K562 (cell line): ENCODE results near the gene COL11A2. TPM values are rescaled to one million over a fixed set of nuclear protein-coding genes. Genes with fewer than 3 reads are reported as not detected.

Experiments
- ATAC-seq: fragments of 200-7000 bp; cut with Tn5 transposase; 3 replicates; pipeline ENCODE4 v1.9.1; 2020; ENCODE audit warnings: moderate library complexity
- BruUV-seq: library from RNA; stranded (reverse); fragments of 400-500 nt; replicated peaks from 2 replicates; lab custom pipeline; 2021; lab: Mats Ljungman, UMichigan
- CTCF ChIA-PET: fragments of 300-600 bp; formaldehyde crosslinking; extraction: SDS; loops from one replicate; lab custom pipeline; 2021; ENCODE audit warnings: low intra/inter-chr PET ratio; lab: Yijun Ruan, JAX
- POLR2A ChIA-PET: fragments of 300-600, 350-650 bp; sonication (Branson Sonifier 250); formaldehyde crosslinking; extraction: SDS; loops from one replicate; lab custom pipeline; 2021; ENCODE audit warnings: antibody characterized with exemption, inconsistent platforms; lab: Yijun Ruan, JAX
- DNase-seq, 4 experiments: peaks; one replicate each; pipeline versions ENCODE4 v3.0.0 to v3.0.0-alpha.2; 2011 to 2018; ENCODE audit warnings: low spot score in 3 of 4, mixed read lengths in 3 of 4; ENCODE audit errors: extremely low read depth in 1 of 4
- FAIRE-seq: peaks from 2 replicates; lab custom pipeline; 2011; peaks lifted over from hg19 to GRCh38; lab: Jason Lieb, UNC
- H2AFZ ChIP-seq: 2 replicates; pipeline ENCODE4 v1.6.0; 2011; ENCODE audit warnings: low read depth, low read length, control low read depth, inconsistent platforms
- H3K27ac ChIP-seq: fragments of 200-600 bp; 3 replicates; pipeline ENCODE4 v1.8.0; 2011; ENCODE audit warnings: low read depth, mild to moderate bottlenecking, control low read depth, inconsistent platforms, low read length, moderate library complexity, mixed read lengths; ENCODE audit errors: extremely low read depth
- H3K27me3 ChIP-seq, 2 experiments: fragments of 300-600 bp in 1 of 2; 2 replicates in 1 of 2; 3 replicates in 1 of 2; pipeline versions ENCODE4 v1.6.0 to v1.8.0; 2011; ENCODE audit warnings: inconsistent platforms in 2 of 2, low read length in 2 of 2, mild to moderate bottlenecking in 1 of 2, mixed read lengths in 1 of 2, moderate library complexity in 1 of 2; ENCODE audit not compliant: control insufficient read depth in 2 of 2, insufficient read depth in 2 of 2
- H3K36me3 ChIP-seq: fragments of 300-600 bp; 3 replicates; pipeline ENCODE4 v1.8.0; 2011; ENCODE audit warnings: mild to moderate bottlenecking, low read length, inconsistent platforms; ENCODE audit not compliant: control insufficient read depth, insufficient read depth
- H3K4me1 ChIP-seq, 2 experiments: fragments of 200-600 bp in 1 of 2; replicated peaks in 1 of 2; 2 replicates in 1 of 2; 3 replicates in 1 of 2; pipeline versions ENCODE4 v1.5.1 to v1.8.0; 2011; ENCODE audit warnings: inconsistent platforms in 2 of 2, low read length in 2 of 2, mild to moderate bottlenecking in 1 of 2, mixed read lengths in 1 of 2, moderate library complexity in 1 of 2; ENCODE audit not compliant: control insufficient read depth in 2 of 2, insufficient read depth in 2 of 2
- H3K4me2 ChIP-seq: 2 replicates; pipeline ENCODE4 v1.6.1; 2011; ENCODE audit warnings: low read length, control low read depth, inconsistent platforms, mixed read lengths; ENCODE audit not compliant: insufficient read depth
- H3K4me3 ChIP-seq: fragments of 200-600 bp; sonication (generic), shearing (Covaris generic); 2 replicates; pipeline ENCODE4 v1.5.1; 2016; ENCODE audit warnings: control low read depth, inconsistent platforms
- H3K79me2 ChIP-seq: fragments of 200-600 bp; 3 replicates; pipeline ENCODE4 v1.8.0; 2011; ENCODE audit warnings: low read length, inconsistent platforms; ENCODE audit not compliant: control insufficient read depth, insufficient read depth
- H3K9ac ChIP-seq, 2 experiments: 2 replicates each; pipeline versions ENCODE4 v1.6.0 to v1.6.1; 2011; ENCODE audit warnings: low read depth in 2 of 2, low read length in 2 of 2, control low read depth in 1 of 2, inconsistent platforms in 1 of 2, mild to moderate bottlenecking in 1 of 2, mixed read lengths in 1 of 2; ENCODE audit not compliant: insufficient read depth in 1 of 2
- H3K9me1 ChIP-seq: one replicate; pipeline ENCODE4 v1.6.0; 2011; ENCODE audit warnings: inconsistent platforms, mild to moderate bottlenecking, low read length, moderate library complexity; ENCODE audit not compliant: control insufficient read depth, insufficient read depth
- H3K9me3 ChIP-seq: replicated peaks from 2 replicates; pipeline ENCODE4 v1.5.1; 2011; ENCODE audit warnings: low read depth, low read length, inconsistent platforms; ENCODE audit not compliant: control insufficient read depth, insufficient read depth
- H4K20me1 ChIP-seq: replicated peaks from 2 replicates; pipeline ENCODE4 v1.6.1; 2011; ENCODE audit warnings: low read length, inconsistent platforms, mixed read lengths; ENCODE audit not compliant: control insufficient read depth, insufficient read depth
- BACH1 ChIP-seq: fragments of 200-800 bp; sonication (Bioruptor generic); IDR thresholded peaks from 2 replicates; pipeline ENCODE4 v1.6.1; 2016; ENCODE audit warnings: missing genetic modification characterization, missing compliant biosample characterization
- MEIS2 ChIP-seq: fragments of 450-650 bp; IDR thresholded peaks from 2 replicates; pipeline ENCODE4 v1.6.1; 2014; ENCODE audit warnings: mild to moderate bottlenecking; ENCODE audit not compliant: partially characterized antibody
- POLR2G ChIP-seq: fragments of 200-400 bp; formaldehyde crosslinking; IDR thresholded peaks from 2 replicates; pipeline ENCODE4 v1.6.1; 2017; ENCODE audit warnings: low read depth, mild to moderate bottlenecking, antibody characterized with exemption, low read length, moderate library complexity
- ZKSCAN3 ChIP-seq: fragments of 250-450 bp; sonication (Bioruptor Pico); IDR thresholded peaks from 2 replicates; pipeline ENCODE4 v1.4.0; 2020
- ZNF184 ChIP-seq: sonication (generic); formaldehyde crosslinking; IDR thresholded peaks from 2 replicates; pipeline ENCODE4 v1.5.0; 2020; ENCODE audit warnings: missing genetic modification reagents
- WGBS: fragments of 100-300 bp; shearing (Covaris generic); methylation state at CpG from one replicate; pipeline ENCODE4 v1.1.6; 2016; ENCODE audit warnings: low coverage, mixed read lengths; ENCODE audit not compliant: insufficient coverage; ENCODE audit errors: missing lambda C conversion rate; 5-methylcytosine and 5-hydroxymethylcytosine counted together
- in situ Hi-C: fragments of 300-500 bp; cut with MboI; formaldehyde crosslinking; loops from 4 replicates; pipeline ENCODE4 v1.15.0; 2018; ENCODE audit warnings: inconsistent platforms, mixed read lengths
- intact Hi-C: fragments of 100-400 bp; cut with micrococcal nuclease; formaldehyde crosslinking; loops from 2 replicates; pipeline ENCODE4 v1.14.2; 2022
- polyA plus RNA-seq, 8 experiments: library from polyadenylated mRNA; depleted of rRNA in 4 of 8; stranded (reverse) in 5 of 8; unstranded in 3 of 8; fragments of >200 nt; fragmentation: Nextera tagmentation in 2 of 8; fragmentation: Illumina TruSeq in 1 of 8; extraction: Ambion mirVana in 2 of 8; extraction: Trizol in 1 of 8; gene quantifications; 2 replicates each; pipeline versions ENCODE4 v1.2.1 to v1.2.3, GENCODE V29; 2011 to 2014; ENCODE audit warnings: inconsistent platforms in 1 of 8, missing spikeins in 1 of 8
- total RNA-seq, 7 experiments: library from RNA; depleted of rRNA in 6 of 7; stranded (reverse); fragments of >200 nt in 6 of 7; fragmentation: Illumina TruSeq in 2 of 7; extraction: Trizol in 2 of 7; gene quantifications; 2 replicates each; pipeline versions ENCODE4 v1.2.1 to v1.2.3, GENCODE V29; 2011 to 2021; ENCODE audit warnings: low replicate concordance in 1 of 7

The COL11A2 gene
- total and polyA plus RNA-seq, 9 of the 15 experiments (the other 6 are each of a cell fraction or from before 2014, with no cell fraction given): 0.04 to 0.35 (median 0.09) TPM; not detected in 1

- POLR2A ChIA-PET: interaction anchor here (1.1 to 1.3 kb wide), 2 partner anchors 7 to 13 kb away, joined by 4 read pairs; partner anchors contain the start of gene RING1
- Histone ChIP-seq H3K4me1 (peaks cover 0 to 31% of the 10 kb centered on the region in 2 experiments; a peak in 2 of 5 replicates), H4K20me1 (no peaks in the 10 kb centered on the region), H3K9ac (peak overlapping the region in 1 of 2 experiments; percentile 65; a peak in 1 of 4 replicates), H3K36me3 (peaks cover 15% of the 10 kb centered on the region; the same call in 2 of the 3 replicates), H3K4me3 (no peak overlapping the region), H3K9me1 (no peaks in the 10 kb centered on the region), H2AFZ (no peak overlapping the region), H3K79me2 (no peaks in the 10 kb centered on the region), H3K9me3 (no peaks in the 10 kb centered on the region), H3K27me3 (peaks cover 5 to 11% of the 10 kb centered on the region in 2 experiments; a peak in 3 of 5 replicates), H3K4me2 (no peak overlapping the region), H3K27ac (no peak overlapping the region)
- CTCF ChIA-PET: no interaction called here
- in situ Hi-C loops (no loop called here), intact Hi-C loops (no loop called here)
- no TSS peak for BruUV-seq
- TF ChIP-seq ZNF184 (CRISPR knock-in tag) (no peak), MEIS2 (no peak), POLR2G (peak; percentile 49; the same call in 1 of the 2 replicates), ZKSCAN3 (no peak), BACH1 (tag) (no peak)
- DNase-seq: peak in 1 of 4 experiments; percentile 14
- no peak for ATAC-seq
- 19% methylated on average over 6 of the region's 9 CpGs for whole genome bisulfite sequencing
- FAIRE-seq: no peak
Observed at GRCh38 chr6:33215271-33216116, 23.2 kb upstream of the COL11A2 start.
